Hypothalamus (tissue), 51 donors: ENCODE measurements around the gene VSNL1.

Experiments used
- DNase-seq, 51 donors: peaks; one replicate each; lab custom pipeline; 2025; lab: John Stamatoyannopoulos, UW

The VSNL1 gene

GRCh38 chr2:17674817-17675216 is 134.3 kb downstream of the VSNL1 start:
- DNase-seq: no peak

- no peak for DNase-seq
These were observed 139.6 kb downstream of the VSNL1 start for GRCh38 chr2:17680119-17680518.

DNA sequence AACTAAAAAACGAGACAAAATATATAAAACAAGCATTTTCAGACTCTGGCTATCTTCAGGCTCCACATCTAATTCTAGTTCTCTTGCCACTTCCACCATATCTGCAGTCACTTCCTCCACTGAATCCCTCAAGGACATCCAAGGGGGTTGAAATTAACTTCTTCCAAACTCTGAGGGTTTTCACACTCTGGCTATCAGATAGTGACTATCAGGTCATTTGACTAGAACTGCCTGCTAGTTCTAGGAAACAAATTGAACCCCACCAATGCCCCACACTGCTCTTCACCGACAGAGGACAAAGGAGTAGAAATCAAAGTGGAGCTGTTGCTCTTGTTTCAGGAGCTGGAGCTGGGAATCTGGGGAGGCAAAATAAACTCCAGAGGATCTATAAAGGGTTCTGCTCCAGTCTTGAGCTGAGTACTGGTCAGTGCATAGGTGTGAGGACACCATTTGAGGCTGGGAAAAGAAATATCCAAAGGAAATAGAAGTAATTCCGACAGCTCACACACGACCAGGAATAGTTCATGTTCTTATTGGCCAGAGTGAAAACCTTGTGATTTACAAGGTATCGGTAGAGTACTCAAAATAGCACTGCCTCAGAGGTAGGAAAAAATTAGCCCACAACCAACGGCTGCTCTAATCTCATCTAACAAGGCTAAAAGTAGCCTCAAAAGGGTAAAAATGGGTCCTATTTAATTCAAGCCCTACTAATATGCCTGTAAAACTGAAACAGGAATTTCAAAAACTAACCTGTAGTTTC is 141.8 kb downstream of the VSNL1 start:
- DNase-seq: no peak

GRCh38 chr2:17683981-17684380 is 143.5 kb downstream of the VSNL1 start:
- no peak for DNase-seq

- DNase-seq: no peak
These were observed 148.1 kb downstream of the VSNL1 start for GRCh38 chr2:17688600-17688999.

DNA sequence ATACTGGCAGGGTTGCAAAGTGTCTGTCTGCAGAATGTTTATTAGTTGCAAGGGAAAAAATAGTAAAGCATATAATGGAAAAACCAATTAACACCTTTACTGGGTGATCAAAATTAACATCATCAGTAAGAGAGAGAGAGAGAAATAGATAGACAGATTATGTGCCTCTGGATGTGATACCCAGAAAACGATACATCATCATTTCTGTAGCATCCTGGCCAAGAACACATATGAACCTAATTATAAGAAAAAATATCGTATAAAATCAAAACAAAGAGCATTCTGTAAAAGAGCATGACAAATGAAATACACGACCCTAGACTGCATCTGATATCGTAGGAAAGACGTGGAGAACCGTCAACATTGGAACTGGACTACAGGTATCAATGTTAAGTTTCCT is 148.5 kb downstream of the VSNL1 start:
- DNase-seq: no peak

DNA sequence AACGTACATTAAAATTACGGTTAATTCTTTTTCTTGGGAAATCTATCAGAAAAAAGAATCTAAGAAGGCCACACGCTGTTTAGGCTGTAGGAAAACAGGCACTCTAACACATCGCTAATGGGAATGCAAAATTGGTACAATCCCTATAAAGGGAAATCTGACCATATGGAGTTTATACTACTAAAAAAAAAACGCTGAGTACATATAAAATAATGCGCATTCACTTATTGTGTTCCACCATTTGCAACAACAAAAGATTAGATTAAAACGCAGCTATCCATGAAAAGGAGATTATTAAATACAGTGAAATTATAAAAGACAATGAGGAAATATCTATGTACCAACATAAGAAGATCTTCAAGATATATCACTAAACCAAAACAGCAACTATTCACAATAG is 150.3 kb downstream of the VSNL1 start:
- DNase-seq: no peak
